ENCODE measurements around the gene OSBPL7.

OSBPL7 gene

GRCh38 chr17:47801906-47802305 is 19.7 kb downstream of the OSBPL7 start:
- H3K4me3 ChIP-seq (ENCODE audit: low read depth, low read length, poor library complexity, severe bottlenecking) = no peak overlapping the region
- H2AFZ ChIP-seq (ENCODE audit: low read length) = no peak overlapping the region
- H3K27me3 ChIP-seq (ENCODE audit: insufficient read depth, low read length) = no peaks in the 10 kb centered on the region
- no peaks in the 10 kb centered on the region for H3K9me3 ChIP-seq (ENCODE audit: low read length)
- TF ChIP-seq, protein P1, sequence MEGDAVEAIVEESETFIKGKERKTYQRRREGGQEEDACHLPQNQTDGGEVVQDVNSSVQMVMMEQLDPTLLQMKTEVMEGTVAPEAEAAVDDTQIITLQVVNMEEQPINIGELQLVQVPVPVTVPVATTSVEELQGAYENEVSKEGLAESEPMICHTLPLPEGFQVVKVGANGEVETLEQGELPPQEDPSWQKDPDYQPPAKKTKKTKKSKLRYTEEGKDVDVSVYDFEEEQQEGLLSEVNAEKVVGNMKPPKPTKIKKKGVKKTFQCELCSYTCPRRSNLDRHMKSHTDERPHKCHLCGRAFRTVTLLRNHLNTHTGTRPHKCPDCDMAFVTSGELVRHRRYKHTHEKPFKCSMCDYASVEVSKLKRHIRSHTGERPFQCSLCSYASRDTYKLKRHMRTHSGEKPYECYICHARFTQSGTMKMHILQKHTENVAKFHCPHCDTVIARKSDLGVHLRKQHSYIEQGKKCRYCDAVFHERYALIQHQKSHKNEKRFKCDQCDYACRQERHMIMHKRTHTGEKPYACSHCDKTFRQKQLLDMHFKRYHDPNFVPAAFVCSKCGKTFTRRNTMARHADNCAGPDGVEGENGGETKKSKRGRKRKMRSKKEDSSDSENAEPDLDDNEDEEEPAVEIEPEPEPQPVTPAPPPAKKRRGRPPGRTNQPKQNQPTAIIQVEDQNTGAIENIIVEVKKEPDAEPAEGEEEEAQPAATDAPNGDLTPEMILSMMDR (IDR thresholded peaks at IDR 0.05; ENCODE audit: low read length) = no peak
- TF ChIP-seq EZH2 (IDR thresholded peaks at IDR 0.05; ENCODE audit: borderline replicate concordance, low read length) = no peak
- H3K79me2 ChIP-seq (ENCODE audit: insufficient read depth, low read length) = no peaks in the 10 kb centered on the region
- no peaks in the 10 kb centered on the region for H3K9me2 ChIP-seq (ENCODE audit: low read depth, low read length)
- H3K4me1 ChIP-seq (ENCODE audit: insufficient read depth, low read length, severe bottlenecking) = no peaks in the 10 kb centered on the region
- no peak overlapping the region for H3K9ac ChIP-seq (ENCODE audit: low read length)
- H3K4me2 ChIP-seq (ENCODE audit: low read length) = no peak overlapping the region
- H3K27ac ChIP-seq (ENCODE audit: low read depth, low read length, poor library complexity, severe bottlenecking) = no peak overlapping the region
- no peaks in the 10 kb centered on the region for H4K20me1 ChIP-seq (ENCODE audit: insufficient read depth, low read length)
- H3K36me3 ChIP-seq (ENCODE audit: insufficient read depth, low read length) = no peaks in the 10 kb centered on the region
- no peaks in the 10 kb centered on the region for H3F3A ChIP-seq (ENCODE audit: insufficient read depth, low read length)

DNA sequence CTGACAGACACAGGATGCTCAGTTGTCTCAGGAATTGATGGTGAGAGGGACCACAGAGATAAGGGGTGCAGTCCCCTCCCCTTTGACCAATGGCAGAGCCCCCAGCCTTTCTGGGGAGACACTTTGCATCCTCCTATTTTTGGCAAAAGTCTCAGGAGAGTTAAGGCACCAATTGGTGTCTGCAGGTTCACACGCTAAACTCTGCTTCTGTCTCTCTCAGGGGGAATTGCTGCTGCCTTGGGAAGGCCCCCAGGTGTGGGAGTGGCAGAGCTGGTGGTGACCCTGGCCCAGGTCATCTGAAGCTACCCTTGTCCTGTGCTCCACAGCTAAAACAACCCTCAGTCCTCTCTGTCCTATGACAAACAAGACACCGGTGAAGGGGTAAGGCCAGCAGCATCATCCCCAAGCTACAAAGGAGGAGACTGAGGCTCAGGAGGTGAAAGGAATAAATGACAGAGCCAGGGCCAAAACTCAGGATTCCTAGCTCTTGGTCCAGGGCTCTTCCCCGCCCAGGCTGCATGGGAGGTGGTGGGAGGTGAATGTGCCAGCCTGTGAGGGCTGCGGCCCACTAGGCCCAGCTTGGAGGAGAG is 20.3 kb downstream of the OSBPL7 start:
- no peak overlapping the region for H3K27ac ChIP-seq (ENCODE audit: low read depth, low read length, poor library complexity, severe bottlenecking)
- no peaks in the 10 kb centered on the region for H3K27me3 ChIP-seq (ENCODE audit: insufficient read depth, low read length)
- H3K9me3 ChIP-seq (ENCODE audit: low read length) = no peaks in the 10 kb centered on the region
- H3K9me2 ChIP-seq (ENCODE audit: low read depth, low read length) = no peaks in the 10 kb centered on the region
- H2AFZ ChIP-seq (ENCODE audit: low read length) = no peak overlapping the region
- H3K4me1 ChIP-seq (ENCODE audit: insufficient read depth, low read length, severe bottlenecking) = no peaks in the 10 kb centered on the region
- H4K20me1 ChIP-seq (ENCODE audit: insufficient read depth, low read length) = no peaks in the 10 kb centered on the region
- no peak overlapping the region for H3K4me2 ChIP-seq (ENCODE audit: low read length)
- H3K9ac ChIP-seq (ENCODE audit: low read length) = no peak overlapping the region
- no peak overlapping the region for H3K4me3 ChIP-seq (ENCODE audit: low read depth, low read length, poor library complexity, severe bottlenecking)
- TF ChIP-seq, protein P1 (IDR thresholded peaks at IDR 0.05; ENCODE audit: low read length) = no peak
- TF ChIP-seq EZH2 (IDR thresholded peaks at IDR 0.05; ENCODE audit: borderline replicate concordance, low read length) = no peak
- H3F3A ChIP-seq (ENCODE audit: insufficient read depth, low read length) = no peaks in the 10 kb centered on the region
- H3K36me3 ChIP-seq (ENCODE audit: insufficient read depth, low read length) = no peaks in the 10 kb centered on the region
- H3K79me2 ChIP-seq (ENCODE audit: insufficient read depth, low read length) = no peaks in the 10 kb centered on the region

DNA sequence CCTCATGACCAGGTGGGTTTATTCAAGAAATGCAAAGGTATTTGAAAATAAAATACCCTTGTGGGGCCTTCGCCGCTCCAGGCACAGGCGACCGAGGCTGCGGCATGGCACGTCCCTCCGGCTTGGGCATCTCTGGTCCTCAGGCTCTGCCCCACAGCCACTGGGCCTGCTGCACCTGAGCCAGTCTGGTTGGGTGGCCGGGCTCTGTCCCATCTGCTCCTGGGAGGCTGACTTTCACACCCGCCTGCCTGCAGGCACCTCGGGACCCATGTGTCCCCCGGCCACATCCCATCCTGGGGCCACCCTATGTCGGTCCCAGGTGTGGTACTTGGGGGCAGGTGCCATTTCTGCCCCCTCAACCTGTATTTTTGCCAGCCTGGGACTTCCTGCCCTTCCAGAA is 20.9 kb downstream of the OSBPL7 start:
- no peaks in the 10 kb centered on the region for H3K4me1 ChIP-seq (ENCODE audit: insufficient read depth, low read length, severe bottlenecking)
- H3K4me2 ChIP-seq (ENCODE audit: low read length) = no peak overlapping the region
- no peak overlapping the region for H2AFZ ChIP-seq (ENCODE audit: low read length)
- H3K9me3 ChIP-seq (ENCODE audit: low read length) = no peaks in the 10 kb centered on the region
- H3K9me2 ChIP-seq (ENCODE audit: low read depth, low read length) = no peaks in the 10 kb centered on the region
- H3F3A ChIP-seq (ENCODE audit: insufficient read depth, low read length) = no peaks in the 10 kb centered on the region
- H3K9ac ChIP-seq (ENCODE audit: low read length) = no peak overlapping the region
- no peaks in the 10 kb centered on the region for H3K79me2 ChIP-seq (ENCODE audit: insufficient read depth, low read length)
- no peaks in the 10 kb centered on the region for H3K27me3 ChIP-seq (ENCODE audit: insufficient read depth, low read length)
- no peaks in the 10 kb centered on the region for H4K20me1 ChIP-seq (ENCODE audit: insufficient read depth, low read length)
- H3K4me3 ChIP-seq (ENCODE audit: low read depth, low read length, poor library complexity, severe bottlenecking) = no peak overlapping the region
- TF ChIP-seq, protein P1 (IDR thresholded peaks at IDR 0.05; ENCODE audit: low read length) = no peak
- TF ChIP-seq EZH2 (IDR thresholded peaks at IDR 0.05; ENCODE audit: borderline replicate concordance, low read length) = no peak
- H3K36me3 ChIP-seq (ENCODE audit: insufficient read depth, low read length) = no peaks in the 10 kb centered on the region
- H3K27ac ChIP-seq (ENCODE audit: low read depth, low read length, poor library complexity, severe bottlenecking) = no peak overlapping the region

Data from OCI-LY1 (cell line).